Endothelial cell of umbilical vein (primary cell): Measurements from ENCODE around the gene SLC26A3. TPM values are rescaled to one million over a fixed set of nuclear protein-coding genes. Genes with fewer than 3 reads are reported as not detected.

ENCODE experiments used
- BruUV-seq: library from RNA; stranded (reverse); fragments of 400-500 nt; replicated peaks from 2 replicates; lab custom pipeline; 2021; lab: Mats Ljungman, UMichigan
- CTCF ChIA-PET: fragments of 300-600, 350-600 bp; sonication (Branson Sonifier 250); formaldehyde crosslinking; loops from one replicate; lab custom pipeline; 2021; ENCODE audit warnings: antibody characterized with exemption, inconsistent platforms; lab: Charles Lee
- POLR2A ChIA-PET: fragments of 300-600, 350-600 bp; sonication (Branson Sonifier 250); formaldehyde crosslinking; loops from one replicate; lab custom pipeline; 2021; ENCODE audit warnings: antibody characterized with exemption, inconsistent platforms; lab: Charles Lee
- DNase-seq: peaks from one replicate; pipeline ENCODE4 v3.0.0-alpha.2; 2011; ENCODE audit warnings: low read depth, low spot score
- FAIRE-seq: peaks from 2 replicates; lab custom pipeline; 2011; peaks lifted over from hg19 to GRCh38; lab: Jason Lieb, UNC
- H2AFZ ChIP-seq: 2 replicates; pipeline ENCODE4 v1.6.0; 2012; ENCODE audit warnings: low read depth, low read length, control low read depth, inconsistent platforms
- H3K27ac ChIP-seq: 2 replicates; pipeline ENCODE4 v1.5.1; 2011; ENCODE audit warnings: low read depth, mild to moderate bottlenecking, control low read depth, low read length, moderate library complexity; ENCODE audit not compliant: insufficient read depth
- H3K27me3 ChIP-seq, 2 experiments: 2 replicates each; pipeline versions ENCODE4 v1.6.0 to v1.6.1; 2011; ENCODE audit warnings: low read length in 2 of 2, mixed read lengths in 1 of 2; ENCODE audit not compliant: control insufficient read depth in 2 of 2, insufficient read depth in 2 of 2
- H3K36me3 ChIP-seq, 2 experiments: 2 replicates in 1 of 2; 3 replicates in 1 of 2; pipeline ENCODE4 v1.5.1; 2011; ENCODE audit warnings: low read length in 2 of 2, mild to moderate bottlenecking in 1 of 2, moderate library complexity in 1 of 2; ENCODE audit not compliant: control insufficient read depth in 2 of 2, insufficient read depth in 2 of 2; ENCODE audit errors: extremely low read depth in 1 of 2
- H3K4me1 ChIP-seq: 3 replicates; pipeline ENCODE4 v1.5.1; 2011; ENCODE audit warnings: mild to moderate bottlenecking, low read length; ENCODE audit not compliant: control insufficient read depth, insufficient read depth; ENCODE audit errors: extremely low read depth
- H3K4me2 ChIP-seq: 2 replicates; pipeline ENCODE4 v1.6.1; 2011; ENCODE audit warnings: low read length, control low read depth, mixed read lengths; ENCODE audit not compliant: insufficient read depth
- H3K4me3 ChIP-seq, 3 experiments: fragments of 200-600 bp in 1 of 3; sonication (generic), shearing (Covaris generic) in 1 of 3; replicated peaks in 1 of 3; 2 replicates each; pipeline ENCODE4 v1.5.1; 2011 to 2016; ENCODE audit warnings: control low read depth in 3 of 3, low read length in 3 of 3, mild to moderate bottlenecking in 2 of 3, inconsistent platforms in 1 of 3, low read depth in 1 of 3, moderate library complexity in 1 of 3; ENCODE audit not compliant: insufficient read depth in 1 of 3
- H3K79me2 ChIP-seq: 2 replicates; pipeline ENCODE4 v1.6.0; 2012; ENCODE audit warnings: low read length, inconsistent platforms; ENCODE audit not compliant: control insufficient read depth, insufficient read depth
- H3K9ac ChIP-seq: replicated peaks from 2 replicates; pipeline ENCODE3; 2011; ENCODE audit warnings: low read length, control low read depth; ENCODE audit not compliant: insufficient read depth; ENCODE audit errors: extremely low read depth
- H3K9me1 ChIP-seq: replicated peaks from 3 replicates; pipeline ENCODE4 v1.6.0; 2011; ENCODE audit warnings: mild to moderate bottlenecking, low read length; ENCODE audit not compliant: control insufficient read depth, insufficient read depth; ENCODE audit errors: extremely low read depth
- H3K9me3 ChIP-seq: replicated peaks from 2 replicates; pipeline ENCODE4 v1.5.1; 2012; ENCODE audit warnings: low read length, inconsistent platforms; ENCODE audit not compliant: control insufficient read depth, insufficient read depth
- H4K20me1 ChIP-seq: replicated peaks from 2 replicates; pipeline ENCODE3; 2011; ENCODE audit warnings: mild to moderate bottlenecking, low read length; ENCODE audit not compliant: control insufficient read depth, insufficient read depth; ENCODE audit errors: extremely low read depth
- EZH2 ChIP-seq: IDR thresholded peaks from 2 replicates; pipeline ENCODE4 v1.6.1; 2012; ENCODE audit warnings: borderline replicate concordance, low read depth, mild to moderate bottlenecking, moderate library complexity, low read length, inconsistent platforms; ENCODE audit not compliant: severe bottlenecking
- FOS ChIP-seq: IDR thresholded peaks from 2 replicates; pipeline ENCODE4 v1.6.1; 2011; ENCODE audit warnings: mild to moderate bottlenecking, low read length, moderate library complexity, borderline replicate concordance; ENCODE audit not compliant: insufficient read depth
- GATA2 ChIP-seq: IDR thresholded peaks from 2 replicates; pipeline ENCODE4 v1.7.0; 2011; ENCODE audit warnings: low read depth, mild to moderate bottlenecking, moderate library complexity, mixed read lengths, low read length; ENCODE audit not compliant: insufficient read length, insufficient read depth
- JUN ChIP-seq: IDR thresholded peaks from 2 replicates; pipeline ENCODE4 v1.6.1; 2011; ENCODE audit warnings: borderline replicate concordance, low read depth; ENCODE audit not compliant: insufficient read length, insufficient read depth
- MAX ChIP-seq: IDR thresholded peaks from 2 replicates; pipeline ENCODE4 v1.6.1; 2011; ENCODE audit not compliant: insufficient read depth, insufficient read length
- MYC ChIP-seq: IDR thresholded peaks from one replicate; pipeline ENCODE4 v1.6.1; 2011; ENCODE audit warnings: mild to moderate bottlenecking, low read depth, low read length
- POLR2A ChIP-seq: IDR thresholded peaks from 2 replicates; pipeline ENCODE4 v1.6.1; 2012; ENCODE audit warnings: low read depth, mild to moderate bottlenecking, control low read depth, low read length
- POLR2AphosphoS5 ChIP-seq: IDR thresholded peaks from 2 replicates; pipeline ENCODE4 v1.6.1; 2012; ENCODE audit warnings: low read depth, mild to moderate bottlenecking, control low read depth, low read length, moderate library complexity; ENCODE audit not compliant: insufficient read depth
- dilution Hi-C: fragments of 300-500 bp; cut with MboI; formaldehyde crosslinking; loops from one replicate; pipeline ENCODE4 v1.15.0; 2019; ENCODE audit warnings: low sequenced_read_pairs; ENCODE audit not compliant: extremely low pct_ligation_motif_present
- intact Hi-C: fragments of 100-400 bp; cut with micrococcal nuclease; formaldehyde crosslinking; loops from one replicate; pipeline ENCODE4 v1.10.0; 2022
- polyA plus RNA-seq, 4 experiments: library from polyadenylated mRNA; depleted of rRNA in 3 of 4; stranded (reverse) in 3 of 4; unstranded in 1 of 4; fragments of >200 nt; gene quantifications; 2 replicates each; pipeline versions ENCODE4 v1.2.1 to v1.2.3, GENCODE V29; 2011 to 2012; ENCODE audit warnings: missing spikeins in 1 of 4
- total RNA-seq: library from RNA; stranded (reverse); gene quantifications from 2 replicates; pipeline ENCODE4 v1.2.3, GENCODE V29; 2021
- TF ChIP-seq, protein P1 (sequence below), 2 donors: IDR thresholded peaks; 1 replicate in 1 of 2; 2 replicates in 1 of 2; pipeline ENCODE4 v1.5.1; 2011; ENCODE audit warnings: low read length in 2 of 2, mild to moderate bottlenecking in 2 of 2, moderate library complexity in 2 of 2, control low read depth in 1 of 2, inconsistent platforms in 1 of 2, low read depth in 1 of 2; ENCODE audit not compliant: insufficient read depth in 1 of 2; ENCODE audit errors: extremely low read depth in 1 of 2

The SLC26A3 gene
- total and polyA plus RNA-seq, 2 donors (not counting 3 experiments of a cell fraction or from before 2014, with no cell fraction given): not detected

GRCh38 chr7:107785926-107786325, 17.1 kb downstream of the SLC26A3 start:
- no peak overlapping the region for H3K4me3 ChIP-seq
- no peak overlapping the region for H3K9ac ChIP-seq
- ChIA-PET POLR2A (no interaction called here), CTCF (no interaction called here)
- no peak overlapping the region for H3K27ac ChIP-seq
- DNase-seq (no peak), FAIRE-seq (no peak)
- H3K27me3 ChIP-seq: peaks cover 18 to 36% of the 10 kb centered on the region in 2 experiments
- no TSS peak for BruUV-seq
- no peaks in the 10 kb centered on the region for H3K36me3 ChIP-seq
- intact Hi-C loops: no loop called here
- no peaks in the 10 kb centered on the region for H3K79me2 ChIP-seq
- dilution Hi-C loops: no loop called here
- no peaks in the 10 kb centered on the region for H3K9me3 ChIP-seq
- no peaks in the 10 kb centered on the region for H4K20me1 ChIP-seq
- no peaks in the 10 kb centered on the region for H3K4me1 ChIP-seq
- H3K4me2 ChIP-seq: no peak overlapping the region
- no peaks in the 10 kb centered on the region for H3K9me1 ChIP-seq
- H2AFZ ChIP-seq: no peak overlapping the region
- TF ChIP-seq, protein P1, sequence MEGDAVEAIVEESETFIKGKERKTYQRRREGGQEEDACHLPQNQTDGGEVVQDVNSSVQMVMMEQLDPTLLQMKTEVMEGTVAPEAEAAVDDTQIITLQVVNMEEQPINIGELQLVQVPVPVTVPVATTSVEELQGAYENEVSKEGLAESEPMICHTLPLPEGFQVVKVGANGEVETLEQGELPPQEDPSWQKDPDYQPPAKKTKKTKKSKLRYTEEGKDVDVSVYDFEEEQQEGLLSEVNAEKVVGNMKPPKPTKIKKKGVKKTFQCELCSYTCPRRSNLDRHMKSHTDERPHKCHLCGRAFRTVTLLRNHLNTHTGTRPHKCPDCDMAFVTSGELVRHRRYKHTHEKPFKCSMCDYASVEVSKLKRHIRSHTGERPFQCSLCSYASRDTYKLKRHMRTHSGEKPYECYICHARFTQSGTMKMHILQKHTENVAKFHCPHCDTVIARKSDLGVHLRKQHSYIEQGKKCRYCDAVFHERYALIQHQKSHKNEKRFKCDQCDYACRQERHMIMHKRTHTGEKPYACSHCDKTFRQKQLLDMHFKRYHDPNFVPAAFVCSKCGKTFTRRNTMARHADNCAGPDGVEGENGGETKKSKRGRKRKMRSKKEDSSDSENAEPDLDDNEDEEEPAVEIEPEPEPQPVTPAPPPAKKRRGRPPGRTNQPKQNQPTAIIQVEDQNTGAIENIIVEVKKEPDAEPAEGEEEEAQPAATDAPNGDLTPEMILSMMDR (IDR thresholded peaks at IDR 0.05; ENCODE audit: extremely low read depth in 1 of 2, insufficient read depth in 1 of 2, low read depth in 1 of 2, low read length in 2 of 2): no peak
- no peak for TF ChIP-seq EZH2
- TF ChIP-seq POLR2AphosphoS5: no peak
- TF ChIP-seq MYC: no peak
- TF ChIP-seq JUN: no peak

- Histone ChIP-seq H3K9me3 (no peaks in the 10 kb centered on the region), H3K36me3 (no peaks in the 10 kb centered on the region), H3K4me1 (no peaks in the 10 kb centered on the region), H4K20me1 (no peaks in the 10 kb centered on the region), H2AFZ (no peak overlapping the region), H3K27ac (no peak overlapping the region), H3K4me3 (no peak overlapping the region), H3K4me2 (no peak overlapping the region), H3K9me1 (no peaks in the 10 kb centered on the region), H3K79me2 (no peaks in the 10 kb centered on the region), H3K27me3 (peaks cover 18 to 36% of the 10 kb centered on the region in 2 experiments), H3K9ac (no peak overlapping the region)
- TF ChIP-seq GATA2: no peak
- TF ChIP-seq, protein P1 (IDR thresholded peaks at IDR 0.05; ENCODE audit: extremely low read depth in 1 of 2, insufficient read depth in 1 of 2, low read depth in 1 of 2, low read length in 2 of 2): no peak
- TF ChIP-seq MAX: no peak
- TF ChIP-seq FOS: no peak
- TF ChIP-seq JUN: no peak
- no peak for TF ChIP-seq POLR2AphosphoS5
- TF ChIP-seq MYC: no peak
- no peak for TF ChIP-seq POLR2A
- TF ChIP-seq EZH2: no peak
- DNase-seq: no peak
- intact Hi-C loops: no loop called here
- BruUV-seq: no TSS peak
- FAIRE-seq: no peak
- dilution Hi-C loops: no loop called here
- ChIA-PET CTCF (interaction anchor here (1.2 to 1.9 kb wide), 2 partner anchors 9 to 89 kb away, joined by 4 to 7 read pairs; no protein-coding TSS in a partner anchor), POLR2A (interaction anchor here (0.5 kb wide), 1 partner anchor 79 kb away, joined by 3 read pairs; no protein-coding TSS in a partner anchor)
These were observed 17.9 kb downstream of the SLC26A3 start for GRCh38 chr7:107785170-107785569.
